GM12864 (cell line): ENCODE measurements around the gene USPL1.
"Not testable (repeated sequence)": the region's sequence is repeated elsewhere in the genome, so short reads cannot be mapped to it uniquely, and the experiment has no call there.

Source experiments
- DNase-seq: peaks from one replicate; pipeline ENCODE4 v3.0.0-alpha.2; 2011; ENCODE audit warnings: low read depth
- H3K4me3 ChIP-seq: 2 replicates; pipeline ENCODE4 v1.5.1; 2011; ENCODE audit warnings: mild to moderate bottlenecking, low read depth, low read length, control low read depth
- CTCF ChIP-seq: IDR thresholded peaks from 2 replicates; pipeline ENCODE4 v1.5.1; 2011; ENCODE audit warnings: low read depth, mild to moderate bottlenecking, moderate library complexity, low read length, control low read depth, inconsistent platforms; ENCODE audit errors: missing control alignments

USPL1 gene

GRCh38 chr13:30593001-30593400, 24.7 kb upstream of the USPL1 start:
- no peak for DNase-seq
- no peak for TF ChIP-seq CTCF
- no peak overlapping the region for H3K4me3 ChIP-seq

- no peak overlapping the region for H3K4me3 ChIP-seq
- no peak for DNase-seq
- TF ChIP-seq CTCF, result no peak
These were observed 17.2 kb upstream of the USPL1 start for GRCh38 chr13:30600496-30600895.

DNA sequence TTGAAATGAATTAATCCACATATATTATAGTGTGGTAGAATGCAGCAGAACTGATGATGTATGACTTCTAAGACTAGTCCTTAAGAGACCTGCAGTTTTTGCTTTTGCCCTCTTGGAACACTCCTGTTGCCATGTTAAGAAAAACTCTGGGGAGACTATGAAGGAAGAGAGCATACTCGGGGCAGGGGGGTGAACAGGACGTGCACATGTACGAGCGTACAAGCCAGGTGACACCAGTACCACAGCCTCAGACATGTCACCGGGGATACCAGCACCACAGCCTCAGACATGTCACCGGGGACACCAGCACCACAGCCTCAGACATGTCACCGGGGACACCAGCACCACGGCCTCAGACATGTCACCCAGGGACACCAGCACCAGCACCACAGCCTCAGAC, 15.9 kb upstream of the USPL1 start:
- DNase-seq, result no peak
- TF ChIP-seq CTCF, result no peak
- no peak overlapping the region for H3K4me3 ChIP-seq

DNA sequence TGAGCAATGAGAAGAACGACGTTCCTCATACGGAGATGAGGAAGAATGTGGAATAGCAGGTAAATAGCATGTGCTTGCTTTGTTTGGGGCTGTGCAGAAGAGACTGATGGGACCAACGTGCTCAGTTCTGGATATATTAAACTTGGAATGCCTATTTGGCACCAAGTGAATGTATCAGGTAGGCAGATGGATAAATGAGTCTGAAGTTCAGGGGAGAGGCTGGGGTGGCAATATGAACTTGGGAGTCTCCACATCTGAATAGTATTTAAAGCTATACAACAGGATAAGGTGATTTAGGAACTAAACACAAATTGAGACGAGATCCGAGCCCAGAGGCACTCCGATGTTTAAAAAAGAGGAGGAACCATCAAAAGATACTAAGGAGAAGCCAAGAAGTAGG, 12.7 kb upstream of the USPL1 start:
- TF ChIP-seq CTCF, result no peak
- DNase-seq, result no peak
- no peak overlapping the region for H3K4me3 ChIP-seq

DNA sequence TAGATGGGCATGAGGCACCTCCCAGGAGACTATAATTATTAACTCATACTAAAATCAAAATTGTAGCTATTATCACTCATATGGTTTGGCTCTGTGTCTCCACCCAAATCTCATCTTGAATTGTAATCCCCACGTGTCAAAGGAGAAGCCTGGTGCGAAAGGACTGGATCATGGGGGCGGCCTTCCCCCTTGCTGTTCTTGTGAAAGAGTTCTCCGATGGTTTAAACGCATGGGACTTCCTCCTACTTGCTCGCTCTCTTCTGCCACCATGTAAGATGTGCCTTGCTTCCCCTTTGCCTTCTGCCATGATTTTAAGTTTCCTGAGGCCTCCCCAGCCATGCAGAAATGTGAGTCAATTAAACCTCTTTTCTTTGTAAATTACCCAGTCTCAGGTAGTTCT, 10.5 kb upstream of the USPL1 start:
- not testable (repeated sequence) for H3K4me3 ChIP-seq, DNase-seq

GRCh38 chr13:30607908-30608307, 9.8 kb upstream of the USPL1 start:
- DNase-seq, result peak; percentile 89
- no peak overlapping the region for H3K4me3 ChIP-seq
- TF ChIP-seq CTCF, result no peak

DNA sequence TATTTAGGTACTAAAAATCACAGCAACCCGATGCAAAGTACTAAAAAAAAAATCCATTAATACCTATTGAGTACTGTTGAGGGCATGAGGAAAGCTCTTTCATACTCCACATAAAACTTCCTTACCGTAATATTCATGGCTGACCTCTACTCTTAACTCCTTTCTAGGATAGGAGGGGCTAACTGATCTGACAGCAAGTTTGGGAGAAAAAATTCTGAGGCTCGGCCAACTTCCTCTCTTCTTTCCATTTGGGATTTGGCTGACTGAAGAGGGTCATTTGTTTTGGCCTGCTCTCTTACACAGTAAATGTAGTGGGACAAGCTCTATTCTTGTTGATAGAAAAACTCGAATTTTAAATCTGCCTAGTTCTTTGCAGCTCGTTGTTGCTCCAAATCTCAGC, 9.4 kb upstream of the USPL1 start:
- no peak for TF ChIP-seq CTCF
- no peak for DNase-seq
- H3K4me3 ChIP-seq, result no peak overlapping the region

GRCh38 chr13:30610311-30610710, 7.4 kb upstream of the USPL1 start:
- no peak for DNase-seq
- H3K4me3 ChIP-seq, result no peak overlapping the region
- TF ChIP-seq CTCF, result no peak
